ENCODE results near the gene GPR146.

DNA sequence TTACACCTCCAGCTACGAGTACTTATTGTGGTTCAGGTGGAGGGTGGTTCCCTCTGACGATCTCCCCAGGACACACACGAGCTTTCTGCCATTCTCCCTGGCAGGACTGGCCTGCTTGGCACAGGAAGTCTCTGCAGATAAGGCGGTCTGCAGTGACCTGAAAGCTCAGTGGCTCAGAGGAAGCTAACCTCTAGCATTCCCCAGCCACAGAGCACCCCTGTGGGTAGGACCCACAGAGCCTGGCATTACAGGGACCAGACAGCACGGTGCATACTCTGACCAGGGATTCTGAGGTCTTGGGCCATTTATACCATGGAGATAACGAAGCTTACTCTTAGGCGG, 1.9 kb upstream of the GPR146 start:
- TF ChIP-seq, protein P1, sequence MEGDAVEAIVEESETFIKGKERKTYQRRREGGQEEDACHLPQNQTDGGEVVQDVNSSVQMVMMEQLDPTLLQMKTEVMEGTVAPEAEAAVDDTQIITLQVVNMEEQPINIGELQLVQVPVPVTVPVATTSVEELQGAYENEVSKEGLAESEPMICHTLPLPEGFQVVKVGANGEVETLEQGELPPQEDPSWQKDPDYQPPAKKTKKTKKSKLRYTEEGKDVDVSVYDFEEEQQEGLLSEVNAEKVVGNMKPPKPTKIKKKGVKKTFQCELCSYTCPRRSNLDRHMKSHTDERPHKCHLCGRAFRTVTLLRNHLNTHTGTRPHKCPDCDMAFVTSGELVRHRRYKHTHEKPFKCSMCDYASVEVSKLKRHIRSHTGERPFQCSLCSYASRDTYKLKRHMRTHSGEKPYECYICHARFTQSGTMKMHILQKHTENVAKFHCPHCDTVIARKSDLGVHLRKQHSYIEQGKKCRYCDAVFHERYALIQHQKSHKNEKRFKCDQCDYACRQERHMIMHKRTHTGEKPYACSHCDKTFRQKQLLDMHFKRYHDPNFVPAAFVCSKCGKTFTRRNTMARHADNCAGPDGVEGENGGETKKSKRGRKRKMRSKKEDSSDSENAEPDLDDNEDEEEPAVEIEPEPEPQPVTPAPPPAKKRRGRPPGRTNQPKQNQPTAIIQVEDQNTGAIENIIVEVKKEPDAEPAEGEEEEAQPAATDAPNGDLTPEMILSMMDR (IDR thresholded peaks at IDR 0.05; ENCODE audit: control extremely low read depth in 1 of 3, insufficient read depth in 1 of 3, low read depth in 1 of 3, low read length in 3 of 3) = no peak
- no peak for TF ChIP-seq JUN (IDR thresholded peaks at IDR 0.05; ENCODE audit: low read depth, low read length)
- TF ChIP-seq POLR2A (IDR thresholded peaks at IDR 0.05; ENCODE audit: control extremely low read depth in 1 of 2, low read depth in 2 of 2, low read length in 2 of 2) = no peak
- TF ChIP-seq, protein P2, sequence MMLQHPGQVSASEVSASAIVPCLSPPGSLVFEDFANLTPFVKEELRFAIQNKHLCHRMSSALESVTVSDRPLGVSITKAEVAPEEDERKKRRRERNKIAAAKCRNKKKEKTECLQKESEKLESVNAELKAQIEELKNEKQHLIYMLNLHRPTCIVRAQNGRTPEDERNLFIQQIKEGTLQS (IDR thresholded peaks at IDR 0.05; ENCODE audit: insufficient read depth, low read depth, low read length) = no peak
- no peak for TF ChIP-seq EP300 (IDR thresholded peaks at IDR 0.05; ENCODE audit: borderline replicate concordance in 1 of 2, low read depth in 2 of 2, low read length in 2 of 2)
- no peak for TF ChIP-seq RFX5 (IDR thresholded peaks at IDR 0.05; ENCODE audit: borderline replicate concordance, low read depth, low read length)
- TF ChIP-seq EZH2 (IDR thresholded peaks at IDR 0.05; ENCODE audit: low read depth, low read length, severe bottlenecking) = no peak
- no peak for TF ChIP-seq JUND (IDR thresholded peaks at IDR 0.05; ENCODE audit: low read length)
- TF ChIP-seq YY1 (IDR thresholded peaks at IDR 0.05; ENCODE audit: low read depth, low read length) = no peak
- TF ChIP-seq NANOG (IDR thresholded peaks at IDR 0.05; ENCODE audit: insufficient read depth, low read depth, low read length, poor library complexity, severe bottlenecking) = no peak

All from H1 (cell line).